HEK293 (cell line): ENCODE measurements around the gene RGS6.

ENCODE experiments used
- REST ChIP-seq: fragments of 450-650 bp; formaldehyde crosslinking; IDR thresholded peaks from 2 replicates; pipeline ENCODE4 v1.5.1; 2016; ENCODE audit warnings: missing biosample characterization, missing genetic modification characterization
- ZBTB1 ChIP-seq: fragments of 450-650 bp; formaldehyde crosslinking; IDR thresholded peaks from 2 replicates; pipeline ENCODE4 v1.5.1; 2016; ENCODE audit warnings: missing biosample characterization, missing genetic modification characterization
- ZFP3 ChIP-seq: fragments of 450-650 bp; formaldehyde crosslinking; IDR thresholded peaks from 2 replicates; pipeline ENCODE4 v1.5.1; 2016; ENCODE audit warnings: low read depth, missing biosample characterization, missing genetic modification characterization
- ZNF24 ChIP-seq: fragments of 450-650 bp; formaldehyde crosslinking; IDR thresholded peaks from 2 replicates; pipeline ENCODE4 v1.5.1; 2016; ENCODE audit warnings: missing biosample characterization, missing genetic modification characterization
- ZNF623 ChIP-seq: fragments of 450-650 bp; formaldehyde crosslinking; IDR thresholded peaks from 2 replicates; pipeline ENCODE4 v1.5.1; 2016; ENCODE audit warnings: missing biosample characterization, missing genetic modification characterization
- ZNF777 ChIP-seq: fragments of 450-650 bp; formaldehyde crosslinking; IDR thresholded peaks from 2 replicates; pipeline ENCODE4 v1.5.1; 2017; ENCODE audit warnings: missing biosample characterization, missing genetic modification characterization, borderline replicate concordance
- ZSCAN16 ChIP-seq: fragments of 450-650 bp; formaldehyde crosslinking; IDR thresholded peaks from 2 replicates; pipeline ENCODE4 v1.5.1; 2016; ENCODE audit warnings: missing biosample characterization, missing genetic modification characterization
- TF ChIP-seq, protein P1 (sequence below): fragments of 450-650 bp; formaldehyde crosslinking; IDR thresholded peaks from 2 replicates; pipeline ENCODE4 v1.5.1; 2016; ENCODE audit warnings: missing biosample characterization, missing genetic modification characterization
- TF ChIP-seq, protein P2 (sequence below): fragments of 450-650 bp; formaldehyde crosslinking; IDR thresholded peaks from 2 replicates; pipeline ENCODE4 v1.5.1; 2017; ENCODE audit warnings: missing biosample characterization, missing genetic modification characterization

DNA sequence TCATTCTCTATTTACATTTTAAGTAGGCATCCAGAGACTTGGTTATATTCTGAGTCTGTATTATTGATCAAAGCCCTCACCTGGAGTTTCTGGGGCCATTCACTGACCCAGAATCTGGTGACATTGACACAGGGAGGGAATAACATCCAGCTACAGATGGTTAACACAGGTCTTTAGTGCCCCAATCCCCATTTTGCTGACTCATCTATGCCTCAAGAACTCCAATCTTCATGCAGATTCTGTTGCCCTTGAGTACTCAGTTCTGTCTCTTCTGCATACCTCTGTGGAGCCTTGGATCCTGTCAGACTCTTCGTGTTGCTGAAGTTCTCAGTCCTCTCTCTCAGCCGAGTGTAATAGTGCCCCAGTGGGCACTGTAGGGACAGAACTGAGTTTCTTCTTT lies 208.9 kb downstream of the RGS6 start:
- no peak for TF ChIP-seq ZBTB1 (tag by site-specific recombination)
- no peak for TF ChIP-seq ZNF623 (tag by site-specific recombination)
- TF ChIP-seq ZNF777 (tag by site-specific recombination): no peak
- no peak for TF ChIP-seq ZSCAN16 (tag by site-specific recombination)
- TF ChIP-seq ZNF24 (tag by site-specific recombination): no peak
- TF ChIP-seq, protein P1, sequence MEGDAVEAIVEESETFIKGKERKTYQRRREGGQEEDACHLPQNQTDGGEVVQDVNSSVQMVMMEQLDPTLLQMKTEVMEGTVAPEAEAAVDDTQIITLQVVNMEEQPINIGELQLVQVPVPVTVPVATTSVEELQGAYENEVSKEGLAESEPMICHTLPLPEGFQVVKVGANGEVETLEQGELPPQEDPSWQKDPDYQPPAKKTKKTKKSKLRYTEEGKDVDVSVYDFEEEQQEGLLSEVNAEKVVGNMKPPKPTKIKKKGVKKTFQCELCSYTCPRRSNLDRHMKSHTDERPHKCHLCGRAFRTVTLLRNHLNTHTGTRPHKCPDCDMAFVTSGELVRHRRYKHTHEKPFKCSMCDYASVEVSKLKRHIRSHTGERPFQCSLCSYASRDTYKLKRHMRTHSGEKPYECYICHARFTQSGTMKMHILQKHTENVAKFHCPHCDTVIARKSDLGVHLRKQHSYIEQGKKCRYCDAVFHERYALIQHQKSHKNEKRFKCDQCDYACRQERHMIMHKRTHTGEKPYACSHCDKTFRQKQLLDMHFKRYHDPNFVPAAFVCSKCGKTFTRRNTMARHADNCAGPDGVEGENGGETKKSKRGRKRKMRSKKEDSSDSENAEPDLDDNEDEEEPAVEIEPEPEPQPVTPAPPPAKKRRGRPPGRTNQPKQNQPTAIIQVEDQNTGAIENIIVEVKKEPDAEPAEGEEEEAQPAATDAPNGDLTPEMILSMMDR (tag by site-specific recombination): no peak
- no peak for TF ChIP-seq REST (tag by site-specific recombination)
- TF ChIP-seq, protein P2, sequence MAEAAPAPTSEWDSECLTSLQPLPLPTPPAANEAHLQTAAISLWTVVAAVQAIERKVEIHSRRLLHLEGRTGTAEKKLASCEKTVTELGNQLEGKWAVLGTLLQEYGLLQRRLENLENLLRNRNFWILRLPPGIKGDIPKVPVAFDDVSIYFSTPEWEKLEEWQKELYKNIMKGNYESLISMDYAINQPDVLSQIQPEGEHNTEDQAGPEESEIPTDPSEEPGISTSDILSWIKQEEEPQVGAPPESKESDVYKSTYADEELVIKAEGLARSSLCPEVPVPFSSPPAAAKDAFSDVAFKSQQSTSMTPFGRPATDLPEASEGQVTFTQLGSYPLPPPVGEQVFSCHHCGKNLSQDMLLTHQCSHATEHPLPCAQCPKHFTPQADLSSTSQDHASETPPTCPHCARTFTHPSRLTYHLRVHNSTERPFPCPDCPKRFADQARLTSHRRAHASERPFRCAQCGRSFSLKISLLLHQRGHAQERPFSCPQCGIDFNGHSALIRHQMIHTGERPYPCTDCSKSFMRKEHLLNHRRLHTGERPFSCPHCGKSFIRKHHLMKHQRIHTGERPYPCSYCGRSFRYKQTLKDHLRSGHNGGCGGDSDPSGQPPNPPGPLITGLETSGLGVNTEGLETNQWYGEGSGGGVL (tag by site-specific recombination): no peak
- no peak for TF ChIP-seq ZFP3 (tag by site-specific recombination)
